ENCODE measurements around the gene SLC39A3.

DNA sequence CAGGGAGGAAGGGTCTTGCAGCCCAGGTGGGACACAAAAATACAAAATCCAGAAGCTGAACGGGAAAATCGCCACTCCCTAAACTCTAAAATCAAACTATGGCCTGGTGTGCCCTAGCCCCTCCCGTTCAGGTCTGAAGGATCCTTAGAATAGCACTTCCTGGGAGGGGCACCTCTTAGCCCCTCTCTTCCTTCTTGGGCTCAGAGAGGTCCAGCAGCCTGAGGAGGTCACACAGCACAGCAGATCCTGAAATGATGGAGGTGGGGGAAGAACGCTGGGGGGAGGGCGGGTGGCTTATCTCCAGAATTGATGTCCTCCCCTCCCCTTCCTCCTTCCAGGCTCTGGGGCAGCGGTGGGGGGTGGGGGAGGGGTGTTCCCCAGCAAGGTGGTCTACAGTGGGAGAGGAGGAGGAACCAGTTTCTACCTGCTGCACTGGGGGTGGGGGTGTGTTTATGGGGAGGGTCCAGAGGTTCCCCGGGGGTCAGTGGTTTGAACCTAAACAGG, 20.5 kb downstream of the SLC39A3 start:
- TF ChIP-seq, protein P1, sequence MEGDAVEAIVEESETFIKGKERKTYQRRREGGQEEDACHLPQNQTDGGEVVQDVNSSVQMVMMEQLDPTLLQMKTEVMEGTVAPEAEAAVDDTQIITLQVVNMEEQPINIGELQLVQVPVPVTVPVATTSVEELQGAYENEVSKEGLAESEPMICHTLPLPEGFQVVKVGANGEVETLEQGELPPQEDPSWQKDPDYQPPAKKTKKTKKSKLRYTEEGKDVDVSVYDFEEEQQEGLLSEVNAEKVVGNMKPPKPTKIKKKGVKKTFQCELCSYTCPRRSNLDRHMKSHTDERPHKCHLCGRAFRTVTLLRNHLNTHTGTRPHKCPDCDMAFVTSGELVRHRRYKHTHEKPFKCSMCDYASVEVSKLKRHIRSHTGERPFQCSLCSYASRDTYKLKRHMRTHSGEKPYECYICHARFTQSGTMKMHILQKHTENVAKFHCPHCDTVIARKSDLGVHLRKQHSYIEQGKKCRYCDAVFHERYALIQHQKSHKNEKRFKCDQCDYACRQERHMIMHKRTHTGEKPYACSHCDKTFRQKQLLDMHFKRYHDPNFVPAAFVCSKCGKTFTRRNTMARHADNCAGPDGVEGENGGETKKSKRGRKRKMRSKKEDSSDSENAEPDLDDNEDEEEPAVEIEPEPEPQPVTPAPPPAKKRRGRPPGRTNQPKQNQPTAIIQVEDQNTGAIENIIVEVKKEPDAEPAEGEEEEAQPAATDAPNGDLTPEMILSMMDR (IDR thresholded peaks at IDR 0.05), result no peak
- TF ChIP-seq POLR2A (IDR thresholded peaks at IDR 0.05) (no peak), POLR2AphosphoS5 (IDR thresholded peaks at IDR 0.05) (no peak)

Measured in upper lobe of left lung (tissue), 4 donors.